ENCODE data around the gene SPTAN1.

DNA sequence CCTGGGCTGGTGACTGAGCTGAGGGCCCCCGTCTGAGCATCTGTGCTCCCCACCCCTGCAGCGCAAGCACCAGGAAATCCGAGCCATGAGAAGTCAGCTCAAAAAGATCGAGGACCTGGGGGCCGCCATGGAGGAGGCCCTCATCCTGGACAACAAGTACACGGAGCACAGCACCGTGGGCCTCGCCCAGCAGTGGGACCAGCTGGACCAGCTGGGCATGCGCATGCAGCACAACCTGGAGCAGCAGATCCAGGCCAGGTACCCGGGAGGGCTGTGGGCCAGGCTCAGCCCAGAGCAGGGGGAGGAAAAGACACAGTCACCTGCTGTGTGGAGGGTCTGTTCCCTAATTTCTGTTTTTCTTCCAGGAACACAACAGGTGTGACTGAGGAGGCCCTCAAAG lies 79.7 kb downstream of the SPTAN1 start:
- TF ChIP-seq MYC (IDR thresholded peaks at IDR 0.05; ENCODE audit: low read depth, low read length) (no peak), EZH2 (IDR thresholded peaks at IDR 0.05; ENCODE audit: borderline replicate concordance, low read depth, low read length, severe bottlenecking) (no peak), POLR2A (IDR thresholded peaks at IDR 0.05; ENCODE audit: low read depth, low read length) (no peak), GATA2 (IDR thresholded peaks at IDR 0.05; ENCODE audit: insufficient read depth, insufficient read length, low read depth, low read length) (no peak), POLR2AphosphoS5 (IDR thresholded peaks at IDR 0.05; ENCODE audit: insufficient read depth, low read depth, low read length) (no peak), JUN (IDR thresholded peaks at IDR 0.05; ENCODE audit: borderline replicate concordance, insufficient read depth, insufficient read length, low read depth) (no peak), FOS (IDR thresholded peaks at IDR 0.05; ENCODE audit: borderline replicate concordance, insufficient read depth, low read length) (no peak)
- TF ChIP-seq, protein P1, sequence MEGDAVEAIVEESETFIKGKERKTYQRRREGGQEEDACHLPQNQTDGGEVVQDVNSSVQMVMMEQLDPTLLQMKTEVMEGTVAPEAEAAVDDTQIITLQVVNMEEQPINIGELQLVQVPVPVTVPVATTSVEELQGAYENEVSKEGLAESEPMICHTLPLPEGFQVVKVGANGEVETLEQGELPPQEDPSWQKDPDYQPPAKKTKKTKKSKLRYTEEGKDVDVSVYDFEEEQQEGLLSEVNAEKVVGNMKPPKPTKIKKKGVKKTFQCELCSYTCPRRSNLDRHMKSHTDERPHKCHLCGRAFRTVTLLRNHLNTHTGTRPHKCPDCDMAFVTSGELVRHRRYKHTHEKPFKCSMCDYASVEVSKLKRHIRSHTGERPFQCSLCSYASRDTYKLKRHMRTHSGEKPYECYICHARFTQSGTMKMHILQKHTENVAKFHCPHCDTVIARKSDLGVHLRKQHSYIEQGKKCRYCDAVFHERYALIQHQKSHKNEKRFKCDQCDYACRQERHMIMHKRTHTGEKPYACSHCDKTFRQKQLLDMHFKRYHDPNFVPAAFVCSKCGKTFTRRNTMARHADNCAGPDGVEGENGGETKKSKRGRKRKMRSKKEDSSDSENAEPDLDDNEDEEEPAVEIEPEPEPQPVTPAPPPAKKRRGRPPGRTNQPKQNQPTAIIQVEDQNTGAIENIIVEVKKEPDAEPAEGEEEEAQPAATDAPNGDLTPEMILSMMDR (IDR thresholded peaks at IDR 0.05; ENCODE audit: extremely low read depth in 1 of 2, insufficient read depth in 1 of 2, low read depth in 1 of 2, low read length in 2 of 2), result no peak
- TF ChIP-seq, protein P2, sequence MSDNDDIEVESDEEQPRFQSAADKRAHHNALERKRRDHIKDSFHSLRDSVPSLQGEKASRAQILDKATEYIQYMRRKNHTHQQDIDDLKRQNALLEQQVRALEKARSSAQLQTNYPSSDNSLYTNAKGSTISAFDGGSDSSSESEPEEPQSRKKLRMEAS (IDR thresholded peaks at IDR 0.05; ENCODE audit: insufficient read depth, insufficient read length), result no peak

Data from endothelial cell of umbilical vein (primary cell).